Neuronal stem cell (in vitro differentiated cells): ENCODE results near the gene IL1RAP.

Experiments
- DNase-seq: peaks from one replicate; pipeline ENCODE4 v3.0.0-alpha.2; 2013; ENCODE audit warnings: low spot score
- H2AFZ ChIP-seq: one replicate; pipeline ENCODE4 v1.6.1; 2013; ENCODE audit warnings: mild to moderate bottlenecking, low read length, inconsistent platforms
- H2AK5ac ChIP-seq: 2 replicates; pipeline ENCODE4 v1.6.1; 2013; ENCODE audit warnings: low read depth, mild to moderate bottlenecking, inconsistent platforms, low read length, moderate library complexity, mixed read lengths
- H2BK120ac ChIP-seq: 2 replicates; pipeline ENCODE4 v1.6.1; 2013; ENCODE audit warnings: low read depth, mild to moderate bottlenecking, inconsistent platforms, low read length, moderate library complexity, mixed read lengths
- H2BK12ac ChIP-seq: one replicate; pipeline ENCODE4 v1.6.1; 2013; ENCODE audit warnings: low read length, inconsistent platforms
- H2BK15ac ChIP-seq: 2 replicates; pipeline ENCODE4 v1.6.1; 2013; ENCODE audit warnings: mild to moderate bottlenecking, low read length, inconsistent platforms, mixed read lengths
- H2BK5ac ChIP-seq: one replicate; pipeline ENCODE4 v1.6.1; 2013; ENCODE audit warnings: inconsistent platforms, mild to moderate bottlenecking, low read length, moderate library complexity
- H3K14ac ChIP-seq: one replicate; pipeline ENCODE4 v1.6.1; 2013; ENCODE audit warnings: low read length, inconsistent platforms
- H3K18ac ChIP-seq: 2 replicates; pipeline ENCODE4 v1.6.1; 2013; ENCODE audit warnings: low read length, inconsistent platforms
- H3K23ac ChIP-seq: 2 replicates; pipeline ENCODE4 v1.6.1; 2013; ENCODE audit warnings: low read depth, mild to moderate bottlenecking, mixed read lengths, low read length, inconsistent platforms; ENCODE audit not compliant: poor library complexity
- H3K27ac ChIP-seq: replicated peaks from 3 replicates; pipeline ENCODE4 v1.5.1; 2013; ENCODE audit warnings: low read length, inconsistent platforms
- H3K27me3 ChIP-seq, 3 experiments: 2 replicates each; pipeline ENCODE4 v1.6.1; 2013; ENCODE audit warnings: low read length in 3 of 3, mild to moderate bottlenecking in 2 of 3, inconsistent platforms in 1 of 3, low read depth in 1 of 3, mixed read lengths in 1 of 3, moderate library complexity in 1 of 3; ENCODE audit not compliant: control insufficient read depth in 3 of 3, insufficient read depth in 3 of 3
- H3K36me3 ChIP-seq, 2 donors: replicated peaks in 1 of 2; 2 replicates each; pipeline ENCODE4 v1.6.1; 2013; ENCODE audit warnings: low read length in 2 of 2; ENCODE audit not compliant: control insufficient read depth in 2 of 2, insufficient read depth in 2 of 2
- H3K4ac ChIP-seq: 2 replicates; pipeline ENCODE4 v1.6.1; 2013; ENCODE audit warnings: inconsistent platforms, mild to moderate bottlenecking, low read length, moderate library complexity
- H3K4me1 ChIP-seq, 2 donors: 1 replicate in 1 of 2; 2 replicates in 1 of 2; pipeline ENCODE4 v1.6.1; 2013; ENCODE audit warnings: low read length in 2 of 2, low read depth in 1 of 2; ENCODE audit not compliant: control insufficient read depth in 2 of 2, insufficient read depth in 1 of 2
- H3K4me2 ChIP-seq: one replicate; pipeline ENCODE4 v1.6.1; 2013; ENCODE audit warnings: mild to moderate bottlenecking, low read length, inconsistent platforms; ENCODE audit not compliant: insufficient read depth, poor library complexity, severe bottlenecking
- H3K4me3 ChIP-seq, 2 donors: 2 replicates each; pipeline ENCODE4 v1.5.1; 2013; ENCODE audit warnings: low read length in 2 of 2, mild to moderate bottlenecking in 2 of 2, inconsistent platforms in 1 of 2, moderate library complexity in 1 of 2
- H3K79me1 ChIP-seq: one replicate; pipeline ENCODE4 v1.6.1; 2013; ENCODE audit warnings: low read depth, mild to moderate bottlenecking, inconsistent platforms, low read length, moderate library complexity
- H3K9ac ChIP-seq: one replicate; pipeline ENCODE4 v1.6.1; 2013; ENCODE audit warnings: mild to moderate bottlenecking, low read depth, low read length, inconsistent platforms; ENCODE audit not compliant: poor library complexity
- H3K9me3 ChIP-seq, 2 donors: replicated peaks in 1 of 2; 2 replicates each; pipeline versions ENCODE3 to v1.6.1; 2013; ENCODE audit warnings: low read length in 2 of 2, mild to moderate bottlenecking in 2 of 2, inconsistent platforms in 1 of 2, low read depth in 1 of 2, mixed read lengths in 1 of 2, moderate library complexity in 1 of 2; ENCODE audit not compliant: control insufficient read depth in 2 of 2, insufficient read depth in 1 of 2
- H4K8ac ChIP-seq: one replicate; pipeline ENCODE4 v1.6.1; 2013; ENCODE audit warnings: low read depth, mild to moderate bottlenecking, inconsistent platforms, low read length, moderate library complexity
- H4K91ac ChIP-seq: one replicate; pipeline ENCODE4 v1.6.1; 2013; ENCODE audit warnings: low read length, low read depth, mild to moderate bottlenecking, inconsistent platforms; ENCODE audit not compliant: poor library complexity
- WGBS, 2 donors: extraction: QIAGEN DNeasy Blood & Tissue Kit; methylation state at CpG; one replicate each; pipeline ENCODE4 v1.1.7; 2013; ENCODE audit warnings: missing lambda C conversion rate in 2 of 2, mixed read lengths in 1 of 2; ENCODE audit not compliant: insufficient read length in 2 of 2, insufficient replicate concordance in 1 of 2; ENCODE audit errors: extremely low coverage in 2 of 2; 5-methylcytosine and 5-hydroxymethylcytosine counted together

Gene IL1RAP

DNA sequence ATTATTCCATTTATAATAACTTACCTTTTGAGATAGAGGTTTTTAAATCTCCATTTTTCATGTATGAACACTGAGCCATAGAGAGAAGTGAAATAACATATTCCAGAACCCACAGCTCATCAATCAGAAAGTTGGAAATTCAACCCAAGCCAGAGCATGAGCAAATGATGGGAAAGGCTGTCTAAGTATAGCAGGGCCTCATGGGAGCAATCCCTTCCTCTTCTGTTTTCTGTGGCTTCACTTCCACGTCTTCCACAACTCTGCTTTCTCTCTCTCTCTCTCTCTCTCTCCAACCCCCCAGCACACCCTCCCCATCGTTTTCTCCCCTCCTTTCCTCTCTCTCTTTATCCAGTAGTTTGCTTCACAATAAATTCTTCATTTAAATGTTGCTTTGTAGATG is 14.8 kb upstream of the IL1RAP start:
- Histone ChIP-seq H3K4ac (no peak overlapping the region), H3K18ac (no peak overlapping the region), H3K9me3 (no peaks in the 10 kb centered on the region), H3K79me1 (no peaks in the 10 kb centered on the region), H3K23ac (no peak overlapping the region), H2BK5ac (no peak overlapping the region), H4K91ac (no peak overlapping the region), H3K14ac (no peak overlapping the region), H2BK120ac (no peak overlapping the region), H2BK12ac (no peak overlapping the region), H2AK5ac (no peak overlapping the region), H2AFZ (no peak overlapping the region), H4K8ac (no peak overlapping the region), H3K4me1 (peaks cover 0 to 3% of the 10 kb centered on the region in 2 donors), H3K4me3 (no peak overlapping the region), H2BK15ac (no peak overlapping the region), H3K9ac (no peak overlapping the region), H3K27ac (no peak overlapping the region), H3K4me2 (no peak overlapping the region), H3K36me3 (no peaks in the 10 kb centered on the region), H3K27me3 (no peaks in the 10 kb centered on the region)
- DNase-seq = no peak
- no CpG with 5 or more reads among the region's 2 CpGs for WGBS, 2 donors

DNA sequence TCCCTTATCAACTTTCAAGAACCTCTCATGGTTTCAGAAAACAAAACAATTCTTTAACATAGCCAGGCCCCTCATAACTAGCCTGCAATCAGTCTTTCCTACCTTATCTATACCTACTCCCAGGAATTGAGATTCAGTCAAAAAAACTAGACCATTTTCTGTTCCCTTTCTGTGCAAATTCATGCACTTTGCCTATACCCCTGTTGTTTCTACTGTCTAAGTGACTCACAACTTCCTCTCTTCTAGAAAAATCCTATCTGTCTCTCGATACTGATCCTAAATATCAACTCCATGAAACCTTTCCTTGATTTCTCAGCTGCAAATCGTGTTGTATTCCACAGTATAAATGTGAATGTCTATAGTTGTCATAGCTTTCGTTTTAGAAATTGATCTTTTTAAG is 10.9 kb upstream of the IL1RAP start:
- H3K9me3 ChIP-seq = no peaks in the 10 kb centered on the region
- H3K9ac ChIP-seq = no peak overlapping the region
- no peak overlapping the region for H3K4ac ChIP-seq
- H2AK5ac ChIP-seq = no peak overlapping the region
- no peak overlapping the region for H3K18ac ChIP-seq
- no peak overlapping the region for H2BK12ac ChIP-seq
- no peak for DNase-seq
- no peak overlapping the region for H2BK120ac ChIP-seq
- no peak overlapping the region for H3K4me3 ChIP-seq
- no peak overlapping the region for H3K27ac ChIP-seq
- no peak overlapping the region for H2BK15ac ChIP-seq
- H3K23ac ChIP-seq = no peak overlapping the region
- no peaks in the 10 kb centered on the region for H3K36me3 ChIP-seq
- no peak overlapping the region for H4K8ac ChIP-seq
- no peaks in the 10 kb centered on the region for H3K79me1 ChIP-seq
- peaks cover 0 to under 1% of the 10 kb centered on the region in 2 donors for H3K4me1 ChIP-seq
- no peak overlapping the region for H2BK5ac ChIP-seq
- WGBS, 2 donors = no CpG with 5 or more reads among the region's 3 CpGs
- H4K91ac ChIP-seq = no peak overlapping the region
- H2AFZ ChIP-seq = no peak overlapping the region
- no peak overlapping the region for H3K4me2 ChIP-seq
- H3K27me3 ChIP-seq = no peaks in the 10 kb centered on the region
- H3K14ac ChIP-seq = no peak overlapping the region

DNA sequence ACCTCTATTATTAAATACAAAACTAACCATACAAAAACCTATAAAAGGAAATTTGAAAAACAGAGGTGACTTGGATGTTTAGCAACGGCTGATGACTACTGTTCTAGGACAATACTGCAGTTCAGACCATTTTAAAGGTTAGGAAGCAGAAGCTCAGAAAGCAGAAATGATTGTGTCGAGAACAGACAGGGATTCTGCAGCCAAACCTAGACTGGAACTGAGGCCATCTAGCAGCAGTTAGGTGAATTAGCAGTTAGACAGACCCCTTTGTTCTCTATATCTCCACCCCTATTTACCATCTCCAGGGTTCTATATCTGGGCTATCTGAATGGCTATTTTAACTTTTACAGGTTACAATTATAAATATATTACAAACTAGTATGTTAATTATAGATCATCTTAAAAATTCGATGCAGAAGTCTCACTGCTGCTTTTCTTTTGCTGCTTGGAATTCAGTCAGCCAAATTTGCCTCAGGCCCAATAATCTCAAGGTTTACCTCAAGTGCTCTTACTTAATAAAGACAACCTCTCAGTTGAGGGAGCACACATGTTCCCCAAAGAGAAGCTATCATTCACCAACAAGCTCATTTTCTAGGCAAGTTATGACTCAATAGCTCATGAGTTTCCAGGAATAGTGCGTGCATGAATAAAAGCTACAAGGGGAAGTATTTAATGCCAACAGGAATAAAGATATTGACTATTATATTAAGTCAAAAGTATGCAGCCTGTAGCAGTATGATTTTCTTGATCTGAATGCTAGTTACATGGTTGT is 9.3 kb upstream of the IL1RAP start:
- no peak overlapping the region for H3K4ac ChIP-seq
- no CpG with 5 or more reads among the region's 4 CpGs for WGBS, 2 donors
- no peak overlapping the region for H2AK5ac ChIP-seq
- H3K27ac ChIP-seq = no peak overlapping the region
- H3K4me1 ChIP-seq = no peaks in the 10 kb centered on the region
- H3K36me3 ChIP-seq = no peaks in the 10 kb centered on the region
- no peaks in the 10 kb centered on the region for H3K9me3 ChIP-seq
- H3K4me2 ChIP-seq = no peak overlapping the region
- no peak overlapping the region for H2AFZ ChIP-seq
- no peak overlapping the region for H3K14ac ChIP-seq
- H3K18ac ChIP-seq = no peak overlapping the region
- H3K4me3 ChIP-seq = no peak overlapping the region
- H4K91ac ChIP-seq = no peak overlapping the region
- no peaks in the 10 kb centered on the region for H3K79me1 ChIP-seq
- H2BK12ac ChIP-seq = no peak overlapping the region
- no peak overlapping the region for H2BK120ac ChIP-seq
- no peak overlapping the region for H4K8ac ChIP-seq
- no peak overlapping the region for H2BK15ac ChIP-seq
- H3K23ac ChIP-seq = no peak overlapping the region
- H3K27me3 ChIP-seq = no peaks in the 10 kb centered on the region
- no peak overlapping the region for H3K9ac ChIP-seq
- no peak overlapping the region for H2BK5ac ChIP-seq
- DNase-seq = no peak

DNA sequence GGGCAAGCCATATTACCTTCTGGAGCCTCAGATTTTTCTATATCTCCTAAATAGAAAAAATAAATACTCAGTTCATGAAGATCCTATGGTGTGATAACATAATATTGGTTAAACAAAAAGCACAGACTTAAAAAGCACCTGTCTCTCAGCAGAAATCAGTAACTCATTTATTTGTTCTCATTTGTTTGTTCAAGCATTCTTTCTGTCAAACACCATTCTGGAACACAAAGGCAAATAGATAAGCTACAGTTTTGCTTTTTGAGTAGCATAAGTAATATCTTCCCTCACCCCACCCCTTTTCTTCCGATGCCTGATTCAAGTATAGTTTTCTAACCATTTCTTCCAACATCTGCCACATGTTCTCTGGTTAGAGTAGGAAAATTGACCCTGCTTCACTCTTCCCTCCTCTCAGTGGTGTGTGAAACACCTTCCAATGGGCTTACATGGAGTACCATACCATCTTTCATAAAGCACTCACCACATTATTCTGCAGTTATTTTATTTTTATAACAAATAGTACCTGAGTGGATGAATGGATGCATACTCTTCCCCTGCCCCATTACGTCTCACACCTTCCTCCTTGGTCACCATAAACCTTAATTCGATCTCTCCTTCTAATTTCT is 8.4 kb upstream of the IL1RAP start:
- Histone ChIP-seq H3K27me3 (peaks cover 0 to 6% (median 0%) of the 10 kb centered on the region in 3 experiments), H3K14ac (no peak overlapping the region), H2BK15ac (no peak overlapping the region), H3K4me2 (no peak overlapping the region), H3K36me3 (no peaks in the 10 kb centered on the region), H3K9ac (no peak overlapping the region), H4K91ac (no peak overlapping the region), H3K4me3 (no peak overlapping the region), H3K4me1 (no peaks in the 10 kb centered on the region), H2BK5ac (no peak overlapping the region), H2BK12ac (no peak overlapping the region), H3K23ac (no peak overlapping the region), H3K4ac (no peak overlapping the region), H2BK120ac (no peak overlapping the region), H3K79me1 (no peaks in the 10 kb centered on the region), H3K9me3 (no peaks in the 10 kb centered on the region), H2AK5ac (no peak overlapping the region), H3K27ac (no peak overlapping the region), H2AFZ (no peak overlapping the region), H3K18ac (no peak overlapping the region), H4K8ac (no peak overlapping the region)
- 100% methylated on average over 1 of the region's 3 CpGs; no CpG with 5 or more reads in 1 of the 2 donors for WGBS, 2 donors
- no peak for DNase-seq
